Tibial nerve (tissue), 4 donors: ENCODE measurements around the gene EGFR. TPM values are rescaled to one million over a fixed set of nuclear protein-coding genes. Genes with fewer than 3 reads are reported as not detected.

Source experiments
- DNase-seq, 2 donors: peaks; one replicate each; pipeline ENCODE4 v3.0.0-alpha.2; 2019; ENCODE audit warnings: low spot score in 2 of 2
- H3K27ac ChIP-seq, 4 donors: fragments of 200-600 bp; sonication (generic) in 3 of 4; one replicate each; pipeline ENCODE4 v1.5.1; 2017 to 2019; ENCODE audit warnings: mild to moderate bottlenecking in 1 of 4
- H3K27me3 ChIP-seq, 2 donors: fragments of 200-600 bp; sonication (generic) in 1 of 2; one replicate each; pipeline versions ENCODE4 v1.5.1 to v1.6.0; 2017 to 2019
- H3K36me3 ChIP-seq, 3 donors: fragments of 200-600 bp; sonication (generic); one replicate each; pipeline ENCODE4 v1.5.1; 2018 to 2019
- H3K4me1 ChIP-seq, 4 donors: fragments of 200-600 bp; sonication (generic) in 3 of 4; one replicate each; pipeline ENCODE4 v1.5.1; 2017 to 2019
- H3K4me3 ChIP-seq, 4 donors: fragments of 200-600 bp; sonication (generic) in 3 of 4; one replicate each; pipeline ENCODE4 v1.5.1; 2017 to 2019; ENCODE audit warnings: mild to moderate bottlenecking in 1 of 4, moderate library complexity in 1 of 4
- H3K9me3 ChIP-seq, 4 donors: fragments of 200-600 bp; sonication (generic) in 3 of 4; one replicate each; pipeline ENCODE4 v1.5.1; 2017 to 2019
- CTCF ChIP-seq, 5 experiments: fragments of 200-600 bp in 3 of 5; fragments of 450-650 bp in 2 of 5; sonication (generic) in 3 of 5; IDR thresholded peaks; one replicate each; pipeline ENCODE4 v1.5.1; 2016 to 2019; ENCODE audit warnings: antibody characterized with exemption in 5 of 5, mild to moderate bottlenecking in 3 of 5, moderate library complexity in 2 of 5
- EP300 ChIP-seq, 2 donors: sonication (generic); formaldehyde crosslinking; IDR thresholded peaks; one replicate each; pipeline ENCODE4 v1.6.1; 2017; ENCODE audit warnings: antibody characterized with exemption in 2 of 2, mild to moderate bottlenecking in 1 of 2
- POLR2A ChIP-seq, 2 donors: fragments of 450-650 bp; IDR thresholded peaks; one replicate each; pipeline ENCODE4 v1.6.1; 2017; ENCODE audit warnings: antibody characterized with exemption in 2 of 2, mild to moderate bottlenecking in 2 of 2, moderate library complexity in 2 of 2
- WGBS, 2 donors: methylation state at CpG; one replicate each; pipeline ENCODE4 v1.1.5; 2018; 5-methylcytosine and 5-hydroxymethylcytosine counted together
- total RNA-seq, 4 donors: library from RNA; depleted of rRNA; stranded (reverse); fragments of >200 nt; gene quantifications; one replicate each; pipeline ENCODE4 v1.1.0, GENCODE V29; 2016

Gene EGFR
- total RNA-seq, 4 donors from 2014 or later, result 72.3 to 136 (median 127) TPM

- Histone ChIP-seq H3K4me1 (peaks cover 0 to 77% (median 21%) of the 10 kb centered on the region in 4 donors), H3K27ac (peak overlapping the region in 3 of 4 donors; percentile 60 to 88 (median 82)), H3K27me3 (no peaks in the 10 kb centered on the region), H3K9me3 (no peaks in the 10 kb centered on the region), H3K36me3 (no peaks in the 10 kb centered on the region), H3K4me3 (no peak overlapping the region)
- no peak for DNase-seq
- no peak for TF ChIP-seq POLR2A (IDR thresholded peaks at IDR 0.05)
- TF ChIP-seq EP300 (IDR thresholded peaks at IDR 0.05), result peak in 1 of 2 donors; percentile 29
- 39 to 48% methylated on average over 7 of the region's 7 CpGs for WGBS, 2 donors
Measured at GRCh38 chr7:55066524-55066923, 47.7 kb downstream of the EGFR start.

GRCh38 chr7:55066938-55067337 is 48.1 kb downstream of the EGFR start:
- WGBS, 2 donors, result 82% methylated on average over 6 of the region's 6 CpGs
- TF ChIP-seq POLR2A (IDR thresholded peaks at IDR 0.05) (no peak), EP300 (IDR thresholded peaks at IDR 0.05) (no peak), CTCF (IDR thresholded peaks at IDR 0.05) (no peak)
- H3K4me1 ChIP-seq, result peaks cover 0 to 74% (median 20%) of the 10 kb centered on the region in 4 donors

GRCh38 chr7:55067748-55068147 is 48.9 kb downstream of the EGFR start:
- no peaks in the 10 kb centered on the region for H3K27me3 ChIP-seq
- no peaks in the 10 kb centered on the region for H3K9me3 ChIP-seq
- H3K4me1 ChIP-seq, result peaks cover 0 to 73% (median 24%) of the 10 kb centered on the region in 4 donors
- H3K4me3 ChIP-seq, result no peak overlapping the region
- WGBS, 2 donors, result 92 to 95% methylated on average over 14 of the region's 14 CpGs
- DNase-seq, result no peak
- peak overlapping the region in 1 of 4 donors; percentile 82 for H3K27ac ChIP-seq
- TF ChIP-seq POLR2A (IDR thresholded peaks at IDR 0.05) (no peak), EP300 (IDR thresholded peaks at IDR 0.05) (no peak), CTCF (IDR thresholded peaks at IDR 0.05) (no peak)
- H3K36me3 ChIP-seq, result no peaks in the 10 kb centered on the region

More at GRCh38 chr7:55066938-55067337, 48.1 kb downstream of the EGFR start:
- Histone ChIP-seq H3K27me3 (no peaks in the 10 kb centered on the region), H3K9me3 (no peaks in the 10 kb centered on the region), H3K4me3 (no peak overlapping the region), H3K36me3 (no peaks in the 10 kb centered on the region), H3K27ac (peak overlapping the region in 3 of 4 donors; percentile 60 to 88 (median 82))
- DNase-seq, result no peak

GRCh38 chr7:55069271-55069792 is 50.5 kb downstream of the EGFR start:
- peaks cover 0 to 74% (median 34%) of the 10 kb centered on the region in 4 donors for H3K4me1 ChIP-seq

GRCh38 chr7:55070271-55070743 is 51.5 kb downstream of the EGFR start:
- Histone ChIP-seq H3K4me3 (no peak overlapping the region), H3K27ac (peak overlapping the region; percentile 28 to 87 (median 75)), H3K36me3 (no peaks in the 10 kb centered on the region), H3K4me1 (peaks cover 0 to 74% (median 35%) of the 10 kb centered on the region in 4 donors), H3K9me3 (no peaks in the 10 kb centered on the region), H3K27me3 (no peaks in the 10 kb centered on the region)
- DNase-seq, result no peak
- WGBS, 2 donors, result 72 to 79% methylated on average over 9 of the region's 9 CpGs
- no peak for TF ChIP-seq POLR2A (IDR thresholded peaks at IDR 0.05)
- no peak for TF ChIP-seq CTCF (IDR thresholded peaks at IDR 0.05)
- no peak for TF ChIP-seq EP300 (IDR thresholded peaks at IDR 0.05)

More at GRCh38 chr7:55069271-55069792, 50.5 kb downstream of the EGFR start:
- 37 to 53% methylated on average over 5 of the region's 5 CpGs for WGBS, 2 donors
- Histone ChIP-seq H3K9me3 (no peaks in the 10 kb centered on the region), H3K27ac (peak overlapping the region in 2 of 4 donors; percentile 85 to 87), H3K4me3 (no peak overlapping the region), H3K27me3 (no peaks in the 10 kb centered on the region), H3K36me3 (no peaks in the 10 kb centered on the region)
- TF ChIP-seq POLR2A (IDR thresholded peaks at IDR 0.05) (no peak), EP300 (IDR thresholded peaks at IDR 0.05) (no peak), CTCF (IDR thresholded peaks at IDR 0.05) (no peak)
- no peak for DNase-seq
